Lower lobe of right lung (tissue), 2 donors: ENCODE data around the gene PPIA. TPM values are rescaled to one million over a fixed set of nuclear protein-coding genes. Genes with fewer than 3 reads are reported as not detected.
A peak's percentile ranks its signal among the peaks of the same experiment; 100 is the strongest.
"Not testable (repeated sequence)": the region's sequence is repeated elsewhere in the genome, so short reads cannot be mapped to it uniquely, and the experiment has no call there.

ENCODE experiments used
- ATAC-seq, 2 donors: fragments of 200-7000 bp; cut with Tn5 transposase; one replicate each; pipeline ENCODE4 v1.9.1; 2020 to 2022; ENCODE audit warnings: mild to moderate bottlenecking in 2 of 2, moderate library complexity in 2 of 2
- DNase-seq: peaks from one replicate; pipeline ENCODE4 v3.0.0-alpha.2; 2020
- H3K27ac ChIP-seq: fragments of 200-600 bp; one replicate; pipeline ENCODE4 v1.8.0; 2022
- H3K27me3 ChIP-seq: fragments of 200-600 bp; one replicate; pipeline ENCODE4 v1.8.0; 2022; ENCODE audit warnings: low read depth
- H3K36me3 ChIP-seq: fragments of 200-600 bp; one replicate; pipeline ENCODE4 v1.8.0; 2022; ENCODE audit warnings: mild to moderate bottlenecking
- H3K4me1 ChIP-seq: fragments of 200-600 bp; one replicate; pipeline ENCODE4 v1.8.0; 2022
- H3K4me3 ChIP-seq: fragments of 200-600 bp; one replicate; pipeline ENCODE4 v1.8.0; 2022; ENCODE audit warnings: mild to moderate bottlenecking
- H3K9me3 ChIP-seq: fragments of 200-600 bp; one replicate; pipeline ENCODE4 v1.8.0; 2022
- intact Hi-C: fragments of 100-400 bp; cut with DNase I; formaldehyde crosslinking; loops from one replicate; pipeline ENCODE4 v1.11.0; 2022
- total RNA-seq: library from RNA; stranded (reverse); fragmentation: NEBNext Ultra II Directional; extraction: Animal tissue kit (Norgen Biotek cat#: 25700); gene quantifications from one replicate; pipeline ENCODE4 v1.2.1, GENCODE V29; 2021
- TF ChIP-seq, protein P1 (sequence below): fragments of 200-600 bp; IDR thresholded peaks from one replicate; pipeline ENCODE4 v1.8.0; 2022; ENCODE audit warnings: antibody characterized with exemption, mild to moderate bottlenecking
- donor health status: DM: no; HTN: yes; CAD: no; lungs with severe emphysema.

Gene PPIA
- total RNA-seq, 1 donor from 2014 or later: 964 TPM

GRCh38 chr7:44769376-44769775 lies 27.1 kb upstream of the PPIA start:
- intact Hi-C loops: no loop called here
- Histone ChIP-seq H3K27ac (peak overlapping the region; percentile 67), H3K4me1 (peaks cover 35% of the 10 kb centered on the region), H3K4me3 (no peak overlapping the region), H3K27me3 (no peaks in the 10 kb centered on the region), H3K9me3 (no peaks in the 10 kb centered on the region), H3K36me3 (peaks cover 37% of the 10 kb centered on the region)
- ATAC-seq (peak; percentile 1 to 2), DNase-seq (no peak)
- TF ChIP-seq, protein P1, sequence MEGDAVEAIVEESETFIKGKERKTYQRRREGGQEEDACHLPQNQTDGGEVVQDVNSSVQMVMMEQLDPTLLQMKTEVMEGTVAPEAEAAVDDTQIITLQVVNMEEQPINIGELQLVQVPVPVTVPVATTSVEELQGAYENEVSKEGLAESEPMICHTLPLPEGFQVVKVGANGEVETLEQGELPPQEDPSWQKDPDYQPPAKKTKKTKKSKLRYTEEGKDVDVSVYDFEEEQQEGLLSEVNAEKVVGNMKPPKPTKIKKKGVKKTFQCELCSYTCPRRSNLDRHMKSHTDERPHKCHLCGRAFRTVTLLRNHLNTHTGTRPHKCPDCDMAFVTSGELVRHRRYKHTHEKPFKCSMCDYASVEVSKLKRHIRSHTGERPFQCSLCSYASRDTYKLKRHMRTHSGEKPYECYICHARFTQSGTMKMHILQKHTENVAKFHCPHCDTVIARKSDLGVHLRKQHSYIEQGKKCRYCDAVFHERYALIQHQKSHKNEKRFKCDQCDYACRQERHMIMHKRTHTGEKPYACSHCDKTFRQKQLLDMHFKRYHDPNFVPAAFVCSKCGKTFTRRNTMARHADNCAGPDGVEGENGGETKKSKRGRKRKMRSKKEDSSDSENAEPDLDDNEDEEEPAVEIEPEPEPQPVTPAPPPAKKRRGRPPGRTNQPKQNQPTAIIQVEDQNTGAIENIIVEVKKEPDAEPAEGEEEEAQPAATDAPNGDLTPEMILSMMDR: no peak

DNA sequence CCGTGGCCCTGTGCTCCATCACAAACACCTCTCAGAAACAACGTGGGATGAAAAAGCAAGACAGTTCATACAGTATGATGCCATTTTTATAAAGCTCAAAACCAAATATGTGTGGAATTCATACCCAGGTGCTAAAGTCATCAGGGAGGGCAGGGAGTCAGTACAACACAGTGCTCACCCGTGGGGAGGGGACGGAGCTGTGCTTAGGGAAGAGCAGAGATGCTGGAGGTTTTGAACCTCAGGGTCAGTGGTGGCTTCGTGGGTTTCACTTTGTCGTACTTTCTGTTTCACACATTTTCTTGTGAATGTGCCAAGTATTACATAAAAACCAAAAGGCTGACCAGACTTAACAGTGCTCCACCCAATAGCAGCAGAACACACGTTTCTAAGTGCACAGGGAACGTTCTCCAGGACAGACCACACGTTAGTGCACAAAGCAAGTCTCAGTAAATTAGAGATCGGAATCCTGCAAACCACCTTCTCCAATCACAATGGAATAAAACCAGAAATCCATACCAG lies 26.6 kb upstream of the PPIA start:
- intact Hi-C loops: no loop called here
- DNase-seq (no peak), ATAC-seq (peak; percentile 72 to 78)
- H3K36me3 ChIP-seq: peaks cover 32% of the 10 kb centered on the region
- H3K4me1 ChIP-seq: peaks cover 35% of the 10 kb centered on the region
- H3K9me3 ChIP-seq: no peaks in the 10 kb centered on the region
- no peak overlapping the region for H3K4me3 ChIP-seq
- TF ChIP-seq, protein P1: no peak
- peak overlapping the region; percentile 67 for H3K27ac ChIP-seq
- no peaks in the 10 kb centered on the region for H3K27me3 ChIP-seq

- H3K4me1 ChIP-seq: peaks cover 35% of the 10 kb centered on the region
- H3K36me3 ChIP-seq: peaks cover 17% of the 10 kb centered on the region
- H3K27me3 ChIP-seq: no peaks in the 10 kb centered on the region
- H3K4me3 ChIP-seq: no peak overlapping the region
- DNase-seq: no peak
- H3K27ac ChIP-seq: no peak overlapping the region
- TF ChIP-seq, protein P1: no peak
- ATAC-seq: no peak
- no peaks in the 10 kb centered on the region for H3K9me3 ChIP-seq
- intact Hi-C loops: no loop called here
These were observed 25.1 kb upstream of the PPIA start for GRCh38 chr7:44771358-44771757.

DNA sequence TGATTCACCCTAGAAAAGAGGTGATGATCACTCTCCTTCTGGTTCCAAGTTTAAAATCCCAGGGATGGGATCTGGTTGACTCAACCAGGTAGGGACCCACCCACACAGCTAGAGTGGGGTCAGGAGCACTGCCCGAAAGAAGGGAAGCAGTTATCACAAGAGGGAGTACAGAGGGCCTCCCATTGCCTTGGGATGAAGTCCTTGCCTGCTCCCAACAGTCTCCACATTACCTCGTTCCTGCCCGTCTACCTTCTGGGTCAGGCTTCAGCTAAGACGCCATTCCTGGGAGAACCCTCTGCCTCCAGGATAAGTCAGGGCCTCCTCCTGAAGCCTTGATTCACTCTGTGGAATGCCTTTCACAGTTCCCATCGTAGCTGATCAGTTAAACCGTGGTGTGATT lies 24.0 kb upstream of the PPIA start:
- no peak for ATAC-seq
- TF ChIP-seq, protein P1: no peak
- intact Hi-C loops: no loop called here
- H3K9me3 ChIP-seq: no peaks in the 10 kb centered on the region
- no peak for DNase-seq
- peaks cover 35% of the 10 kb centered on the region for H3K4me1 ChIP-seq
- H3K27me3 ChIP-seq: no peaks in the 10 kb centered on the region
- peaks cover 6% of the 10 kb centered on the region for H3K36me3 ChIP-seq
- no peak overlapping the region for H3K4me3 ChIP-seq
- no peak overlapping the region for H3K27ac ChIP-seq

- intact Hi-C loops: no loop called here
- TF ChIP-seq, protein P1: no peak
These were observed 23.6 kb upstream of the PPIA start for GRCh38 chr7:44772867-44773266.

DNA sequence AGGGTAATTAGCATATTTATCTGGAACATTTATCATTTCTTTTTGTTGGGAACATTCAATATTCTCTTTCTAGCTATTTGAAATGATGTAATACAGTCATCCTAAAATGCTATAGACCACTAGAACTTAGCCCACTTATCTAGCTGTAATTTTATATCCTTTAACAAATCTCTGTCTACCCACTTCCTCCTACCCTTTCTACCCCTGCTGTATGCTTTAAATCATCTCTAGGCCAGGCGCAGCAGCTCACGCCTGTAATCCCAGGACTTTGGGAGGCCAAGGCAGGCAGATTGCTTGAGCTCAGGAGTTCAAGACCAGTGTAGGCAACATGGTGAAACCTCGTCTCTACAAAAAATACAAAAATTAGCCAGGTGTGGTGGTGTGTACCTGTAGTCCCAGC lies 22.0 kb upstream of the PPIA start:
- DNase-seq, H3K27me3 ChIP-seq, H3K4me3 ChIP-seq, ATAC-seq, H3K27ac ChIP-seq, H3K9me3 ChIP-seq, H3K36me3 ChIP-seq, intact Hi-C loops: not testable (repeated sequence)
- H3K4me1 ChIP-seq: peaks cover 15% of the 10 kb centered on the region

More at GRCh38 chr7:44772867-44773266, 23.6 kb upstream of the PPIA start:
- no peaks in the 10 kb centered on the region for H3K27me3 ChIP-seq
- H3K4me1 ChIP-seq: peaks cover 31% of the 10 kb centered on the region
- H3K27ac ChIP-seq: no peak overlapping the region
- no peak overlapping the region for H3K4me3 ChIP-seq
- no peak for DNase-seq
- H3K9me3 ChIP-seq: no peaks in the 10 kb centered on the region
- ATAC-seq: no peak
- H3K36me3 ChIP-seq: peaks cover 2% of the 10 kb centered on the region
